Activated T-helper 2 cell treated with anti-CD3 and anti-CD28 coated beads, Interferon-gamma antibody, Interleukin-2, Interleukin-4, amounts not matched to agents 10 μg/mL and 5 μg/mL and 100 μg/mL, durations not matched to agents 14 hours and 24 hours and 36 hours (primary cell): Measurements from ENCODE around the gene TBC1D22A. TPM values are rescaled to one million over a fixed set of nuclear protein-coding genes. Genes with fewer than 3 reads are reported as not detected.

ENCODE experiments used
- DNase-seq: peaks from one replicate; pipeline ENCODE4 v3.0.0; 2021; ENCODE audit warnings: low spot score
- H3K27ac Mint-ChIP-seq: one replicate; pipeline ENCODE4 v1.8.0; 2021; ENCODE audit warnings: mixed read lengths
- H3K27me3 Mint-ChIP-seq: one replicate; pipeline ENCODE4 v1.8.0; 2021; ENCODE audit warnings: low read depth, mixed read lengths
- H3K36me3 Mint-ChIP-seq: one replicate; pipeline ENCODE4 v1.8.0; 2021; ENCODE audit warnings: low read depth, mixed read lengths
- H3K4me1 Mint-ChIP-seq: one replicate; pipeline ENCODE4 v1.8.0; 2021; ENCODE audit warnings: low read depth, mixed read lengths
- H3K4me3 Mint-ChIP-seq: one replicate; pipeline ENCODE4 v1.8.0; 2021; ENCODE audit warnings: low read depth, mild to moderate bottlenecking, moderate library complexity, mixed read lengths
- H3K9me3 Mint-ChIP-seq: one replicate; pipeline ENCODE4 v1.8.0; 2021; ENCODE audit warnings: mixed read lengths
- intact Hi-C: fragments of 100-400 bp; cut with micrococcal nuclease; formaldehyde crosslinking; loops from one replicate; pipeline ENCODE4 v1.15.1; 2023
- total RNA-seq: library from RNA; stranded (reverse); gene quantifications from 2 replicates; pipeline ENCODE4 v1.2.3, GENCODE V29; 2022

The TBC1D22A gene
- total RNA-seq, 1 donor from 2014 or later = 34.8 TPM

DNA sequence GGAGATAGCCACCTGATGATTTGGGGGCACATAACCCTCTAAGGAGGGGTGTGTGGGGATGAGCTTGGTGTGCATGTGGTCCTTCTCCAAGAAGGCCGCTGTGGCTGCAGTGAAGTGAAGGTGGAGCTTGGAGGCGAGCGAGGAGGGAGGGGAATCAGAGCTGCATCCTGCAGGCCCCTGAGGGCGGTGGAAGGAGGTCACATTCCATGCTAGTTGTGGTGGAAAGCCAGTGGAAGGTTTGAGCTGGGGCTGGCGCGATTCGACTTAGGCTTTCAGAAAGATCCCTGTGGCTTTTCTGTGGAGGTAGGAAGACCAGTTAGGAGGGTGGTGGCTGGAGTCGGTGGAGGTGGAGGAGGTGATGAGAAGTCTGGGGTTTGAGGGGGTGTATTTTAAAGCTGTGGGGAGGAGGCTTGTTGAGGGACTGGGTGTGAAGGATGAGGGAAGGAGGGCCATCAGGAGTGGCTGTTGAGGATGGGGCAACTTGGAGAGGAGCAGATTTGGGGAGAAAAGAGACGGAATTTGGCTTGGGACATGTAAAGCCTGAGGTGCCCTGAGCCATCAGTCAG, 62.0 kb downstream of the TBC1D22A start:
- H3K27me3 Mint-ChIP-seq = no peaks in the 10 kb centered on the region
- H3K27ac Mint-ChIP-seq = peak overlapping the region; percentile 43
- H3K4me3 Mint-ChIP-seq = no peak overlapping the region
- H3K36me3 Mint-ChIP-seq = peaks cover 39% of the 10 kb centered on the region
- no peak for DNase-seq
- H3K4me1 Mint-ChIP-seq = peaks cover 12% of the 10 kb centered on the region
- peaks cover 3% of the 10 kb centered on the region for H3K9me3 Mint-ChIP-seq
- intact Hi-C loops = no loop called here

DNA sequence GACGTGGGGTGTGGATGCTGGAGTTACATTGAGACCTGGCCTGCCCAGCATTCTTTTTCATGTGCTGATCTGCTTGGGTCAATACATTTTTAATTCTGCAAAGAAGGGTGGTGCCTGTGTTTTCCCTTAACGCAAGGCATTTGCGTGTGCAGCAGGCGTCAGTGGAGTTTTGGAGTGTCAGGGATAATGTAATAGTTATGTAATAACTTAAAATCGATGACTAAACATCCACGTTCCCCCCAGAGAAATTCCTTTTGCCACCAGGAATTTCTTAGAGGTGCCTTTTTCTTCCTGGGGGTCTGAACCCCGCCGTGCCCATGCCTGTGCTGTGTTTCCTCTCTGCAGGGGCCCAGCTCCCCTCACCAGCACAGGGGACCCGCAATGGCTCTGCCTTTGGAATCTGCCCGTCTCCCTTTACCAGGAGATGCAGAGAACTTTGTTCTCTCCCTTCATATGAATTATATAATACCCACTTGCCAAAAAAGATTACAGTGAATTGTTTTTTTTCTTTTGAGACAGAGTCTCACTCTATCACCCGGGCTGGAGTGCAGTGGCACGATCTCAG, 62.6 kb downstream of the TBC1D22A start:
- no peak for DNase-seq
- peaks cover 10% of the 10 kb centered on the region for H3K4me1 Mint-ChIP-seq
- H3K9me3 Mint-ChIP-seq = peaks cover 3% of the 10 kb centered on the region
- intact Hi-C loops = no loop called here
- H3K27me3 Mint-ChIP-seq = no peaks in the 10 kb centered on the region
- no peak overlapping the region for H3K27ac Mint-ChIP-seq
- H3K4me3 Mint-ChIP-seq = no peak overlapping the region
- H3K36me3 Mint-ChIP-seq = peaks cover 41% of the 10 kb centered on the region

DNA sequence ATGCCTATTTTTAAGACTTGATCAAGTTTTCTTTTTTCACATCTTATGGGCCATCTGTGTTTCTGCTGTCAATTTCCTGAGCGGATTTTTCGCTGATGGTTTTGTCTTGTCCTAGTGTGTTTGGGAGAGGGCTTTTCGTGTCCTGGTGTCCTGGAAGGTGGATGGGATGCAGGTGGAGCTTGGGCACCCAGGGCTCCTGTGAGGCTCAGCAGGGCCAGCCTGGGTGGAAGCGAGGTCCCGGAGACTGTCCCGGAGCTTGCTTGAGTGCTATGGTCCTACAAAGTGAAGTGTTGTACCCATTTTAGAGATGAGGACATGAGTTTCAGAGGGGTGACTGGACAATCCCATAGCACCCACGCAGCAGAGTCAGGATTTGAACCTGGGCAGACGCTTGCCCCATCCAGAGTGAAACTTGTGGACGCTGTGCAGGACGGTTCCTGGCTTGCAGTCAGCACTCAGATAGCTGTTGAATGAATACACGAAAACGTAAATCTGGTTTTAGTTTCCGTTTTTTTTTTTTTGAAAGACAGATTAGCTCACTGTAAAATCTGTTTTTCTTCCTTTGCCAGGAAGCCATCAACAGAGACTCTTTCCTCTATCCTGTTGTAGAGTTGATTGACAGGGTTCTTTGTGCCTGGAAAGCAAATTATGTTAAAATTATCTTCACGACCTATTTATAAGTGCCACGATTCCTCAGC, 64.1 kb downstream of the TBC1D22A start:
- intact Hi-C loops = no loop called here
- peaks cover 41% of the 10 kb centered on the region for H3K36me3 Mint-ChIP-seq
- H3K4me1 Mint-ChIP-seq = peaks cover 8% of the 10 kb centered on the region
- no peak overlapping the region for H3K4me3 Mint-ChIP-seq
- H3K27ac Mint-ChIP-seq = no peak overlapping the region
- no peaks in the 10 kb centered on the region for H3K9me3 Mint-ChIP-seq
- H3K27me3 Mint-ChIP-seq = no peaks in the 10 kb centered on the region
- DNase-seq = no peak

DNA sequence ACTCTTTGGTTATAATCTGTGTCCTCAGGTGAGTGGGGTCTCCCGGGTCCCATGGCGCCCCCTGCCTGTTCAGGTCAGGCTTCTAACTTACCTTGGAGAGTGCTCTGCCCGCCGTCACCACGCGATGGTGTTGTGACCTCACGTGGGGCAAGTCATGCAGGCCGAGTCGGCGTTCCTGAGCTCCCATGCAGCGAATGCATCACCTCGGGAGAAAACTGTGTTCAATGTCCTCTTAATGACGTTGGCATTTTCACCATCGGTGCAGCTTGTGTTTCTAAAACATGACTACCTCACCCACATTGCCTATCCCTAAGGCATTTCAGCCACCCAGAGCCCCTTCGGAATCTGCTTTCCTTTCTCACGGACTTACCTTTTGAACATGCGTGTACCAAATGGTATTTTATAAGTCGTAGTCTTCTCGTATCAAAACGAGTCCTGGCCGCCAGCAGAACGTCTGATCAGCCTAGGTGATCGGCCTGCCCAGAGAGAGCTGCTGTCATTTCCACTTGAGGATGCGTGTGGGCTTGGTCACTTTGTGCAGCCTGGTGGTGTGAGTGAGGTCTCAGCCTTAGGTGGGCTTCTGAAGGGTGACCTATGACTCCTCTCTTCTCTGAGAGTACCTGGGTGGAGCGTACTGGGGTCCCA, 64.8 kb downstream of the TBC1D22A start:
- no peak overlapping the region for H3K4me3 Mint-ChIP-seq
- no peak for DNase-seq
- peaks cover 8% of the 10 kb centered on the region for H3K4me1 Mint-ChIP-seq
- intact Hi-C loops = no loop called here
- H3K9me3 Mint-ChIP-seq = no peaks in the 10 kb centered on the region
- no peak overlapping the region for H3K27ac Mint-ChIP-seq
- H3K36me3 Mint-ChIP-seq = peaks cover 37% of the 10 kb centered on the region
- H3K27me3 Mint-ChIP-seq = no peaks in the 10 kb centered on the region

DNA sequence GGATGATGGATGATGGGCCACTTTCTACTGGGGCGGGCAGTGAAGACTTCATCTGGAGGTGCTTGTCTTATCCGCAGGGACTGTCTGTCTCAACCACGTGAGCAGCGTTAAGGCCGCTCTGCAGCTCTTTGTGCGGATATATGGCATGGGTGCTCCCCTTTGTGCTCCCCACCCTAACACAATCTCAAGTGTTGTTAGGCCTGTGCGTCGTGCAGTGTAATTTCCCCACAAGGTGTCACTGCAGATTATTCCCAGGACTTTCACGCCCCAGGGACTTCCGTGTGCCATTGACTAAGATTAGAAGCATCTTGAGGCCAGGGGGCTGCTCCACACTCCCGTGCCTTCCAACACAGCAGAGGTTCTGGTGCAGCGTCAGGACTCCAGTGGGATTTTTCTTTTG, 65.3 kb downstream of the TBC1D22A start:
- peaks cover 8% of the 10 kb centered on the region for H3K4me1 Mint-ChIP-seq
- no peak for DNase-seq
- peaks cover 37% of the 10 kb centered on the region for H3K36me3 Mint-ChIP-seq
- intact Hi-C loops = no loop called here
- no peak overlapping the region for H3K4me3 Mint-ChIP-seq
- no peaks in the 10 kb centered on the region for H3K27me3 Mint-ChIP-seq
- H3K27ac Mint-ChIP-seq = no peak overlapping the region
- H3K9me3 Mint-ChIP-seq = peaks cover 1% of the 10 kb centered on the region

DNA sequence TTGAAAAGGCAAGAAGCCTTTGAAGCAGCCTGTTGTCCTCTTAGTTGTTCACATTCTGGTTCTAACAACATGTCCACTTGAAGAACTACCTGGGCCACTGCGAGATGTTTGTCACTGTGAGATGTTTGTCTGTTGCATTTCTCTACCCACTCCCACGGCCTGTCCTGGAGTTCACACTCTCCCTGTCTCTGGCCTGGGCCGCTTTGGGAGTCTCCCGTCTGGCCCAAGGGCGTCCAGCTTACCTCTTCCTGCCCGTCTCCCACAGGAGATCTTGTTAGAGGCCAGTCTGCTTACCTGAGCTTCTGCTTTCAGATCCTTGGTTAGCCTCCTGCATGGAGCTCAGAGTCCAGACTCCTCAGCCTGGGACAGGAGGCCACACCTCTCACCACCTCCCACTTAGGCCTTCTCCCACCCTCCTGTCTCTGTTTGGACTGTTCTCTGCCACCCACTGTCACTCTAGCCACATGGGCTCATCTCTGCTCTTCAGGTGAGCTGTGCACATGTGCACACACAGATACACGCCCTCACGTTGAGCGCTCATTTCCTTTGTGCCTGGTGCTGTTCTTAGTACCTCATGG, 66.0 kb downstream of the TBC1D22A start:
- Mint-ChIP-seq H3K27ac (no peak overlapping the region), H3K27me3 (no peaks in the 10 kb centered on the region), H3K4me1 (peaks cover 8% of the 10 kb centered on the region), H3K36me3 (peaks cover 43% of the 10 kb centered on the region), H3K4me3 (no peak overlapping the region), H3K9me3 (peaks cover 6% of the 10 kb centered on the region)
- DNase-seq = no peak
- intact Hi-C loops = no loop called here

DNA sequence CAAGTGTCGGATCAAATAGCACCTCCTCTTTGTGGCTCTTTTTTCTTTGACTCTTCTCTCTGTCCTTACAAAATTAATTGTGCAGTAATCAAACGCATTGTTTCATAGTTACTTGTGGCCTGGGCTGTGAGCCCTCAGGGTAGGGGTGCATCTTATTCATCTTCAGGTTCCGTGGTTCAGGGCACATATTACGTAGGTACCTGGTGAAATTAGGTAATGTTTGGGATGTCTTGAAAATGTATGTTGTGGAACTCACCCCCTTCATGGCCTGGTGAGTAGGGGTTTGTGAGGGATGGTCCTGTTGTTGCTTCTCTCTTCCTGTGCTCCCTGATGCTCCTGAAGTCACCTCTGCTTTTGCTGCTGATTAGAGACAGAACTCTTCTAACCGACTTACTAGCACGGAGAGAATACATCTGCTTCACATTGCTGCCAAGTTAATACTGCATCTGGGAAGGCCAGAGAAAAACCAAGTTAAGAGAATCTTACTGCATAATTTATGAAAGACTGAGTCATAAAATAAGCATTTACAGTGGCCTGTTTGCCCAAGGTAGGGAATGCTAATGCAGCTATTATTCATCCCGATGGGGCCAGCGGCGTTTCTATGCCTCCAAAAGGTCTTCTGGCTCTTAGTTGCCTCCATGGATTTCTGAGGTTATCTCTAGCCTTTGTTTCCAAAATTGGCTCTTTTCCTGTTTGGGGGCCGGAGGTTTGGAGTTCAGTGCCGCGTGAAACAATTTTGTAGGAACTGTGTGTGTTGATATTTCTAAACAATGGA, 66.9 kb downstream of the TBC1D22A start:
- H3K4me3 Mint-ChIP-seq = no peak overlapping the region
- no peaks in the 10 kb centered on the region for H3K27me3 Mint-ChIP-seq
- DNase-seq = no peak
- no peak overlapping the region for H3K27ac Mint-ChIP-seq
- H3K4me1 Mint-ChIP-seq = peaks cover 5% of the 10 kb centered on the region
- H3K9me3 Mint-ChIP-seq = peaks cover 14% of the 10 kb centered on the region
- intact Hi-C loops = no loop called here
- H3K36me3 Mint-ChIP-seq = peaks cover 51% of the 10 kb centered on the region

DNA sequence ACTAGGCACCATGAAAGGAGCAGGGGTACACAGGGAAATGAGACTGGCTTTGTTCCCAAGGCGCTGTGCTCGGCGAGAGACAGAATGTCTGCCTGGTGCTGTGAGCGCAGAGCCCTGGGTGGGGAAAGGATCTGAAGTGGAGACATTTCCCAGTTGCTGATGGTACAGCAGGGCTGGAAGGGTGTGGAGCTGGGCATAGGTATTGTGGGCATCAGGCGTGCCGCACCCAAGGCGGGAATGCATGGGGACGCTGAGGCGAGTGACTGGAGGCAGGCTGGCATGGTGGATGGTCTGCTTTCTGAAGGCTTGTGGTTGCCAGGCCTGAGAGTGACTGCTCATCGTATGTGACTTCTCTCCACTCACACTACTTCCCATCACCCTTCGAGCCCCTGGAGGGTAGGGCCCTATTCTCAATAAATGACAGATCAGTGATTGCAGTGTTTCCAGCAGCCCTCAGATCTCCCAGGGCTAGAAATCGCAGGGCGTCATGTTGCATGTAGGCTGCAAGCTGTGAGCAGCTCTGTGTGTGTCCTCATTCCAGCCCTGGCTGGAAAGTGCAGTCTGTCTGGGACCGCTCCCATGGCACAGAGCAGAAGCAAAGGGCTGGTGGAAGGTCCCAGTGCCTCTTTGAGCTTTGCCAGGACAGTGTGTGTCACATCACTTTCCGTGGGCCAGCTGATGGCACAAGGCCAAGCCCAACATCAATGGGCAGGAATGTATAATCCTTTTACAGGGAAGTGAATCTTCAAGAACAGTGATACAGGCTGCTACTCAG, 67.7 kb downstream of the TBC1D22A start:
- no peak overlapping the region for H3K4me3 Mint-ChIP-seq
- no peaks in the 10 kb centered on the region for H3K4me1 Mint-ChIP-seq
- DNase-seq = no peak
- H3K27me3 Mint-ChIP-seq = no peaks in the 10 kb centered on the region
- intact Hi-C loops = no loop called here
- H3K36me3 Mint-ChIP-seq = peaks cover 59% of the 10 kb centered on the region
- H3K27ac Mint-ChIP-seq = no peak overlapping the region
- peaks cover 23% of the 10 kb centered on the region for H3K9me3 Mint-ChIP-seq

DNA sequence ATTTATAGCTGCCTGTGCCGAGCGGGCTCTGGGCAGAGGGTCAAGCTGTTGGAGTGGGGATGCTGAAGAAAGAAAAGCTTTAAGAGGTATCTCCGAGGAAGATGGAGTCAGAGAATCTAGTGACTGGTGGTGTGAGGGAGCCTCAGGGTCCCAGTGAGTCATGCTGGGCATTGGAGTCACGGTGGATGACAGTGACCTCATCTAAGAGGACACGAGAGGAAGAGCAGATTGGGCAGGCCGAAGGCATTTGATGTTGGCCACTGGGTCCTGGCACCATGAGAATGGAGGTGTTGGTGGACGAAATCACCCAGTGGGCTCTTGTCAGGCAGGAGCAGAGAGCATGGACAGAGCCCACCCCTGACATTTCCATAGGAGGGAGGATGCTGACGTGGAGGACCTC, 68.4 kb downstream of the TBC1D22A start:
- Mint-ChIP-seq H3K4me1 (no peaks in the 10 kb centered on the region), H3K36me3 (peaks cover 64% of the 10 kb centered on the region), H3K27ac (no peak overlapping the region)

DNA sequence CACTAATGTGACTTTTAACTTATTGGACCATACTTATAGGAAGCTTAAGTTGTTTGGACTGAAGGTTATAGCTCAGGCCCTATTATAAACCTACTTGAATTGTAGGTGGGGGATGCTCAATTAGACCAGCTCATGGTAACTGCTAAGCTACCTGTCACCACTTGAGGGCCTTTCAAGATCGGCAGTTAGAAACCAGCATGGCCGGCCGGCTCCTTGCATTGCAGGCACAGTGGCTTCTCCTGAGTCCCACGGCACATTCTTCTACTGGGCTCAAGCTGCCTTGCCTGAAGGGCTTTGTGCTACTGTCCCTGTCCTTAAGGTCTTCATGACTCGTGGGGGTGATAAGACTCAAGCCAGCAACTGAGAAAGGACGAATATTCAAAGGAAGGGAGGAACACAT, 70.8 kb downstream of the TBC1D22A start:
- H3K27me3 Mint-ChIP-seq = no peaks in the 10 kb centered on the region
- H3K36me3 Mint-ChIP-seq = peaks cover 65% of the 10 kb centered on the region
- H3K4me3 Mint-ChIP-seq = no peak overlapping the region
- no peaks in the 10 kb centered on the region for H3K4me1 Mint-ChIP-seq
- no peak overlapping the region for H3K27ac Mint-ChIP-seq
- DNase-seq = no peak
- H3K9me3 Mint-ChIP-seq = peaks cover 42% of the 10 kb centered on the region
- intact Hi-C loops = no loop called here

More for the DNA sequence above, 68.4 kb downstream of the TBC1D22A start:
- H3K4me3 Mint-ChIP-seq = no peak overlapping the region
- DNase-seq = no peak
- H3K9me3 Mint-ChIP-seq = peaks cover 30% of the 10 kb centered on the region
- H3K27me3 Mint-ChIP-seq = no peaks in the 10 kb centered on the region
- intact Hi-C loops = no loop called here

DNA sequence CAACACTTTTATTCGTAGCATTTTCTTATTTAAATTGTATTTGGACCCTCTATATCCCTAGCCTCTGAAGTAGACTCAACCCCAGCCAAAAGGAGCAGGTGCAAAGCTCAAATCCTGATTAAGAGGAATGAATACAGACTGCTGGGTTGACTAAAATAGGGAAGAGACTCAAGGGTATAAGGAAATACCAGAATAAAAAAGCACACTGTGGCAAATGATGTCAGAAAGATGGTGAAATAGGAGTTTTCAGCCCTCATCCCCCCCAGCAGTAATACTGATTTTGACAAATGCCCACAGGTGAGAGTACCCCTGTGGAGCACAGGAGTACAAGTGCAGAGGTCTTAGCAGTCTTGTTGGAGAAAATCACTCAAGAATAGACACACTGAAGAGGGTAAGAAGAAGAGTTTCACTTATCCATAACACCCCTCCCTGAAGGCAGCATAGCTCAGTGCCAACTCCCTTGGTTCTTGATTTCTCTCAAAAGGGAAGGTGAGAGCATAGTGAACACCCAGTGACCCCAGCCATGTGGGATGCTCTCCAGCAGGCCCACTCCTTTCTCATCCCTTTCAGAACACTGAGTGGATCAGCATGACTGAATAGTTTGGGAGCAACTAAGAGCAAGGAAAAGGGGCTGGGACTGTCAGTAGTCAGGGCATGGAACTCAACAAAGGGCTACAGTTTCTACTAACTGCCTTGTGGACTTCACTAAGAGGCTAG, 71.7 kb downstream of the TBC1D22A start:
- no peak overlapping the region for H3K27ac Mint-ChIP-seq
- peaks cover 58% of the 10 kb centered on the region for H3K36me3 Mint-ChIP-seq
- intact Hi-C loops = no loop called here
- peaks cover 42% of the 10 kb centered on the region for H3K9me3 Mint-ChIP-seq
- no peak overlapping the region for H3K4me3 Mint-ChIP-seq
- no peak for DNase-seq
- no peaks in the 10 kb centered on the region for H3K27me3 Mint-ChIP-seq
- H3K4me1 Mint-ChIP-seq = no peaks in the 10 kb centered on the region
